PC-3 (cell line): ENCODE results near the gene PCGF5. TPM values are rescaled to one million over a fixed set of nuclear protein-coding genes. Genes with fewer than 3 reads are reported as not detected.

Experiments
- ATAC-seq: fragments of 200-7000 bp; cut with Tn5 transposase; 2 replicates; pipeline ENCODE4 v1.9.1; 2020; ENCODE audit warnings: mild to moderate bottlenecking, moderate library complexity
- BruUV-seq: library from RNA; stranded (reverse); fragments of 400-500 nt; replicated peaks from 2 replicates; lab custom pipeline; 2021; lab: Mats Ljungman, UMichigan
- CTCF ChIA-PET: fragments of 300-600 bp; sonication (Branson Sonifier 250); formaldehyde crosslinking; loops from one replicate; lab custom pipeline; 2022; ENCODE audit warnings: antibody characterized with exemption; lab: Charles Lee
- POLR2A ChIA-PET: fragments of 300-600 bp; sonication (Branson Sonifier 250); formaldehyde crosslinking; loops from one replicate; lab custom pipeline; 2022; ENCODE audit warnings: antibody characterized with exemption; ENCODE audit not compliant: unreplicated experiment; lab: Charles Lee
- DNase-seq: peaks from one replicate; pipeline ENCODE4 v3.0.0-alpha.2; 2015
- H2AFZ ChIP-seq: fragments of 300-600 bp; sonication (generic); 2 replicates; pipeline ENCODE4 v1.6.0; 2016; ENCODE audit warnings: antibody characterized with exemption, low read length
- H3F3A ChIP-seq: fragments of 300-600 bp; sonication (generic); one replicate; pipeline ENCODE4 v1.6.0; 2017; ENCODE audit warnings: antibody characterized with exemption, low read length, control low read depth, mild to moderate bottlenecking; ENCODE audit not compliant: unreplicated experiment
- H3K27ac ChIP-seq: fragments of 300-600 bp; sonication (generic); 2 replicates; pipeline ENCODE4 v1.5.1; 2016; ENCODE audit warnings: mild to moderate bottlenecking, low read length
- H3K27me3 ChIP-seq: fragments of 300-600 bp; sonication (generic); 2 replicates; pipeline ENCODE4 v1.6.1; 2016; ENCODE audit warnings: low read length, mixed read lengths
- H3K36me3 ChIP-seq: fragments of 300-600 bp; sonication (generic); 2 replicates; pipeline ENCODE4 v1.6.1; 2016; ENCODE audit warnings: low read depth, mixed run types, low read length, mixed read lengths
- H3K4me1 ChIP-seq: fragments of 300-600 bp; sonication (generic); 2 replicates; pipeline ENCODE4 v1.5.1; 2016; ENCODE audit warnings: low read length; ENCODE audit not compliant: insufficient read depth
- H3K4me2 ChIP-seq: fragments of 300-600 bp; sonication (generic); 2 replicates; pipeline ENCODE4 v1.6.0; 2016; ENCODE audit warnings: low read length
- H3K4me3 ChIP-seq: fragments of 300-600 bp; sonication (generic); 2 replicates; pipeline ENCODE4 v1.5.1; 2016; ENCODE audit warnings: mild to moderate bottlenecking, low read length, mixed read lengths
- H3K79me2 ChIP-seq: fragments of 300-600 bp; sonication (generic); 2 replicates; pipeline ENCODE4 v1.6.1; 2017; ENCODE audit warnings: low read length, mixed read lengths
- H3K9ac ChIP-seq: fragments of 300-600 bp; sonication (generic); 2 replicates; pipeline ENCODE4 v1.6.0; 2016; ENCODE audit warnings: mild to moderate bottlenecking, low read length
- H3K9me2 ChIP-seq: fragments of 300-600 bp; sonication (generic); replicated peaks from 2 replicates; pipeline ENCODE4 v1.6.1; 2016; ENCODE audit warnings: mixed run types, low read length, mixed read lengths
- H3K9me3 ChIP-seq: fragments of 300-600 bp; sonication (generic); 2 replicates; pipeline ENCODE4 v1.6.1; 2016; ENCODE audit warnings: low read length, mixed read lengths
- H4K20me1 ChIP-seq: fragments of 300-600 bp; sonication (generic); 2 replicates; pipeline ENCODE4 v1.6.1; 2016; ENCODE audit warnings: low read length, mixed read lengths
- EZH2 ChIP-seq: fragments of 300-600 bp; sonication (generic); IDR thresholded peaks from one replicate; pipeline ENCODE4 v1.6.1; 2017; ENCODE audit warnings: antibody characterized with exemption, mild to moderate bottlenecking, low read length; ENCODE audit not compliant: unreplicated experiment
- EZH2phosphoT487 ChIP-seq: fragments of 300-600 bp; sonication (generic); IDR thresholded peaks from 2 replicates; pipeline ENCODE4 v1.6.1; 2018; ENCODE audit warnings: mild to moderate bottlenecking, antibody characterized with exemption, low read length, borderline replicate concordance
- intact Hi-C: fragments of 100-400 bp; cut with micrococcal nuclease; formaldehyde crosslinking; loops from 2 replicates; pipeline ENCODE4 v1.9.0; 2023
- total RNA-seq: library from RNA; depleted of rRNA; stranded (reverse); fragments of >200 nt; gene quantifications from 2 replicates; pipeline ENCODE4 v1.2.3, GENCODE V29; 2014
- TF ChIP-seq, protein P1 (sequence below): fragments of 300-600 bp; sonication (generic); conservative IDR thresholded peaks from 2 replicates; pipeline ENCODE4 v1.5.1; 2017; ENCODE audit warnings: antibody characterized with exemption, low read depth, mild to moderate bottlenecking, low read length

The PCGF5 gene
- total RNA-seq, 1 experiment from 2014 or later = 25.0 TPM

DNA sequence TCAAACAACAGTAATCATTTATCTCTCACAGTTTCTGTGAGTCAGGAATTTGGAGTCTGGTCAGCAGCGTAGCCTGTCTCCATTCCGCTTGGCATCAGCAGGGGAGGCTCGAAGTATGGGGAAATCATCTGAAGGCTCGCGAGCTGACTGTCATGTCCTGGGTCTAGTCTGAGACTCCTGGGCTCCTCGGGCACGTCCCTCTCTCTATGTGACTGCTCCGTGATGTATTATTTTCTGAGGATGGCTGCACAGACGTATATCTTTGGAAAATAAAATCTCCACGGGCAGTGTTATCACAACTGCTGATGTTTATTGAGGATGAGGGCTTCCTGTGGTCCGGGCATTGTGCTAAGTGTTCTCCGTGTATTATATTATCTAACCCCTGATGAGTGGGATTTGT lies 23.3 kb upstream of the PCGF5 start:
- Histone ChIP-seq H3K79me2 (no peaks in the 10 kb centered on the region), H3K9me2 (no peaks in the 10 kb centered on the region), H3K9me3 (no peaks in the 10 kb centered on the region), H3K27me3 (no peaks in the 10 kb centered on the region), H3K4me1 (no peaks in the 10 kb centered on the region), H3K9ac (no peak overlapping the region), H3K36me3 (no peaks in the 10 kb centered on the region), H3K4me2 (no peak overlapping the region), H3K4me3 (no peak overlapping the region), H2AFZ (no peak overlapping the region), H4K20me1 (no peaks in the 10 kb centered on the region), H3F3A (no peaks in the 10 kb centered on the region), H3K27ac (no peak overlapping the region)
- CTCF ChIA-PET = no interaction called here
- no TSS peak for BruUV-seq
- intact Hi-C loops = no loop called here
- ATAC-seq = no peak
- no peak for DNase-seq
- TF ChIP-seq, protein P1, sequence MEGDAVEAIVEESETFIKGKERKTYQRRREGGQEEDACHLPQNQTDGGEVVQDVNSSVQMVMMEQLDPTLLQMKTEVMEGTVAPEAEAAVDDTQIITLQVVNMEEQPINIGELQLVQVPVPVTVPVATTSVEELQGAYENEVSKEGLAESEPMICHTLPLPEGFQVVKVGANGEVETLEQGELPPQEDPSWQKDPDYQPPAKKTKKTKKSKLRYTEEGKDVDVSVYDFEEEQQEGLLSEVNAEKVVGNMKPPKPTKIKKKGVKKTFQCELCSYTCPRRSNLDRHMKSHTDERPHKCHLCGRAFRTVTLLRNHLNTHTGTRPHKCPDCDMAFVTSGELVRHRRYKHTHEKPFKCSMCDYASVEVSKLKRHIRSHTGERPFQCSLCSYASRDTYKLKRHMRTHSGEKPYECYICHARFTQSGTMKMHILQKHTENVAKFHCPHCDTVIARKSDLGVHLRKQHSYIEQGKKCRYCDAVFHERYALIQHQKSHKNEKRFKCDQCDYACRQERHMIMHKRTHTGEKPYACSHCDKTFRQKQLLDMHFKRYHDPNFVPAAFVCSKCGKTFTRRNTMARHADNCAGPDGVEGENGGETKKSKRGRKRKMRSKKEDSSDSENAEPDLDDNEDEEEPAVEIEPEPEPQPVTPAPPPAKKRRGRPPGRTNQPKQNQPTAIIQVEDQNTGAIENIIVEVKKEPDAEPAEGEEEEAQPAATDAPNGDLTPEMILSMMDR = no peak
- TF ChIP-seq EZH2 (no peak), EZH2phosphoT487 (no peak)
- POLR2A ChIA-PET = no interaction called here

DNA sequence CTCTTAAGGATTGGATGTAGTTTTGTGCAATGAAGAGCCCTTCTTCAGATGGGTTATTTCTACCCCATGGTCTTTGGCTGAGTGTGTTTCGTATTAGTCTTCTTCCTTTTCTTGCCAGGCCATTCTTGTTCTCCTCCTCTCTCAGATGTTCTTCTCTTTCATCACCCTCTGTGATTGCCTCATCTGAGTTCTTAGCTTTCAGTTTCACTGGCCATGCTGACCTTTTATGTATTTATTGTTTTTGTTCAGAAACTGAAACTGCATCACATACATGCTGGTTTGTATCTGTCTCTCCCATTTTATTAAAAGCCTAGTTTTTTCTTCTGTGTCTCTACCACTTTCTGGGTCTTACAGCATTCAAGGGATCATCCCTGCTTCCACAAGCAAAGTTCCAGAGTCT lies 21.7 kb upstream of the PCGF5 start:
- DNase-seq (no peak), ATAC-seq (no peak)
- H3F3A ChIP-seq = no peaks in the 10 kb centered on the region
- ChIA-PET CTCF (no interaction called here), POLR2A (no interaction called here)
- H2AFZ ChIP-seq = no peak overlapping the region
- BruUV-seq = no TSS peak
- no peaks in the 10 kb centered on the region for H3K79me2 ChIP-seq
- no peak overlapping the region for H3K4me2 ChIP-seq
- no peaks in the 10 kb centered on the region for H4K20me1 ChIP-seq
- intact Hi-C loops = no loop called here
- H3K4me3 ChIP-seq = no peak overlapping the region
- no peaks in the 10 kb centered on the region for H3K36me3 ChIP-seq
- no peak for TF ChIP-seq EZH2
- no peak for TF ChIP-seq EZH2phosphoT487
- TF ChIP-seq, protein P1 = no peak
- no peaks in the 10 kb centered on the region for H3K9me2 ChIP-seq
- no peaks in the 10 kb centered on the region for H3K9me3 ChIP-seq
- H3K4me1 ChIP-seq = no peaks in the 10 kb centered on the region
- no peak overlapping the region for H3K27ac ChIP-seq
- no peak overlapping the region for H3K9ac ChIP-seq
- H3K27me3 ChIP-seq = no peaks in the 10 kb centered on the region

DNA sequence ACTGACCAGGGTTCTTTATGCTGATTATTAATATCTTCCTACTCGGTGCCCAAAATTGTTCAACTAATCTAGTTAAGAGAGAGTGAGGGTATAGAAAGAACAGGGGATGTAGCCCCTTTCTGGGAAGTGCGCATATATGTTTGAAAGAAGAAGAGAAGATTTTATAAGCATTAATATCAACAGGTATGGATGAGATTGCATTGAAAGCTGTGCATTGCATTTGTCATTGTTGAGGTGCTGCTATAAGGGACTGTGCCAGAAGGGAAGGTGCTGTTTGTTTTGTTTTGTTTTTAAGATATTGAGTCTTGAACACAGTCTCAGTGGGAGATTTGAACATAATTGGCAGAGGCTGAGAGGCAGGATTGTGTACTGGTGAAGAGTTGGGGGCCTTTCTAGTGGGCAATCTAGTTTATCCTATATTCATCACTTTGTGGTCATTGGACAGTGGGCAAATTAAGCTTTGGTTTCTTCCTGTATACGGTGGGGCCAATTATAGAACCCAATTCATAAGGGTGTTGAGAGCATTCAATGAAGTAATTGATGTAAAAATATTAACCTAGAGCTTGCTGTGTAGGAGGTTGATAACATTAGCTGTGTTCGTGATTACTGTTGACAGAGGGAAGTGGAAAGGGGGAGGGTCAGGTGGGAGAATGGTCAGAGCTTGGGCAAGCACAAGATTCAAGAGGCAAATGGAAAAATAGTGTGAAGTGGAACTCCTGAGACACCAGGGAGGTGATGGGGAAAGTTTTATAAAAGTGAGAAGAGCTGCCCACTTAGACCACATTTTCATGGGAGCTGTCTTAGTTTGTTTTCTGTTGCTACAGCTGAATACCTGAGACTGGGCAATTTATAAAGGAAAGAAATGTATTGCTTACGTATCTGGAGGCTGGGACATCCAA lies 19.9 kb upstream of the PCGF5 start:
- H2AFZ ChIP-seq = no peak overlapping the region
- ChIA-PET POLR2A (no interaction called here), CTCF (no interaction called here)
- no TSS peak for BruUV-seq
- H3K4me3 ChIP-seq = no peak overlapping the region
- no peaks in the 10 kb centered on the region for H3K9me3 ChIP-seq
- no peaks in the 10 kb centered on the region for H3F3A ChIP-seq
- ATAC-seq = no peak
- TF ChIP-seq, protein P1 = no peak
- TF ChIP-seq EZH2 (no peak), EZH2phosphoT487 (no peak)
- H3K27me3 ChIP-seq = no peaks in the 10 kb centered on the region
- H4K20me1 ChIP-seq = no peaks in the 10 kb centered on the region
- no peak for DNase-seq
- H3K36me3 ChIP-seq = no peaks in the 10 kb centered on the region
- no peak overlapping the region for H3K27ac ChIP-seq
- no peaks in the 10 kb centered on the region for H3K9me2 ChIP-seq
- H3K4me1 ChIP-seq = no peaks in the 10 kb centered on the region
- no peak overlapping the region for H3K9ac ChIP-seq
- intact Hi-C loops = no loop called here
- H3K4me2 ChIP-seq = no peak overlapping the region
- H3K79me2 ChIP-seq = no peaks in the 10 kb centered on the region
